SKM-1 treated with dmso at 0.1 percent for 144 hours (cell line): ENCODE results near the gene COMTD1.

Experiments
- DNase-seq: peaks from one replicate; lab custom pipeline; 2025; ENCODE audit not compliant: unreplicated experiment; lab: John Stamatoyannopoulos, UW

COMTD1 gene

DNA sequence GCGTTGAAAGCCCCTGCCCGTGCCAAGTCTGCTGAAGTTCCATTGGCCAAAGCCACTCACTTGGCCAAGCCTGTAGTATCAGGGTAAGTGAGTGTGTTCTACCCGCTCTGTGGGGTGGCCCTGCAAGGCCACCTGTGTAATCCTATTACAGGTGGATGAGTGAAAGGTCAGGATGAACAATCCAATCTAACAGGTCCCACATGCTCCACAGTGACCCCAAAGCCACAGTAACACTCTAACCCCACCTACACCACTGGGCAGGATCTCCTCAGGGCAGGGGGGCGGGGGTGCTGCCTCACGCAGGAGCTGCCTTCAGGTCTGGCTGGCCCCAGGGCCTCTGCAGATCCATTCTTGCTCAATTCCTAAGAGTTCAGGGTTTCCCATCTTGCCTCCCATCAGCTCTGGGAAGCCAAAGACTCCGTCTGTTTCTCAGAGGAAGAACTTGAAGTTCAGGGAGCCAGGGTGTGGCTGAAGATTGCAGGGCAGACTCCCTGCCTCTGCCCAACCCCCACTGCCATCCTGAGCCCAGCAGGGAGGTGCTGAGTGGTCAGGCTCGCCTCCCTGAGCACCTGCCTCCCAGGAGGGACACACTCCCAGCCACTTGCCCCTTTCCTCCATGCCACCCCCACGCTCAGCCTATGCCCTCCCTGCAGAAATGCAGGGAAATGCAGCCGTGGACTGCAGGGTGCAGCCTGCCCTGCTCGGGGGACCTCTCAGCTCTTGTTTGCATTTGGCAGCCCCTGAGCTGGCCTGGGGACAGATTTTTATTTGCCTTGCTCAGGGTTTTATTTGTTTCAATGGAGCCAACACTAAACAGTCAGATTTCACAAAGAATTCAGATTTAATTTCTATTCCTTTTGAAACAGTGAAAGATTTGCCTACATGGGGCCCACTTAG, 9.8 kb upstream of the COMTD1 start:
- DNase-seq = no peak

GRCh38 chr10:75244487-75245353, 9.0 kb upstream of the COMTD1 start:
- DNase-seq = no peak

DNA sequence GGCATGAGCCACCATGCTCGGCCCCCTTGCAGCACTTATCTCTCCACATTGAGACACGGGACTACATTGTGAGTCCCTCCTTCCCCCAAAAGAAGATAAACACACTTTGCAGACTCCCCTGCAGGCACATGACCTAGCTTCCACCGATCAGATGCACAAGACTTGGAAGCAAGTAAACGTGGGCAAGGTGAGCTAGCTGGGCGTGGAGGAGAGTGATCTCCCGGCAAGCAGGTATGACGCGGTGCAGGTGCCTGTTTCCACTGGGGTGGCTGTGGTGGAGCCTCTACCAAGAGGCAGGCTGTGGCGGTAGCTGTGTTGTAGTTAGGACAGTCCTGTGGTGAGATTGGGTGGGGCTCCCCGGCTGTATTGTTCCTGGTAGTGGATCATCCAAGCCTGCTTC, 7.7 kb upstream of the COMTD1 start:
- no peak for DNase-seq

- DNase-seq = no peak
Observed at GRCh38 chr10:75240329-75241076, 4.7 kb upstream of the COMTD1 start.

- DNase-seq = no peak
Observed at GRCh38 chr10:75239096-75239790, 3.5 kb upstream of the COMTD1 start.

GRCh38 chr10:75238182-75239095, 2.7 kb upstream of the COMTD1 start:
- no peak for DNase-seq

- DNase-seq = no peak
Observed at GRCh38 chr10:75236178-75236825, 545 bp upstream of the COMTD1 start.

DNA sequence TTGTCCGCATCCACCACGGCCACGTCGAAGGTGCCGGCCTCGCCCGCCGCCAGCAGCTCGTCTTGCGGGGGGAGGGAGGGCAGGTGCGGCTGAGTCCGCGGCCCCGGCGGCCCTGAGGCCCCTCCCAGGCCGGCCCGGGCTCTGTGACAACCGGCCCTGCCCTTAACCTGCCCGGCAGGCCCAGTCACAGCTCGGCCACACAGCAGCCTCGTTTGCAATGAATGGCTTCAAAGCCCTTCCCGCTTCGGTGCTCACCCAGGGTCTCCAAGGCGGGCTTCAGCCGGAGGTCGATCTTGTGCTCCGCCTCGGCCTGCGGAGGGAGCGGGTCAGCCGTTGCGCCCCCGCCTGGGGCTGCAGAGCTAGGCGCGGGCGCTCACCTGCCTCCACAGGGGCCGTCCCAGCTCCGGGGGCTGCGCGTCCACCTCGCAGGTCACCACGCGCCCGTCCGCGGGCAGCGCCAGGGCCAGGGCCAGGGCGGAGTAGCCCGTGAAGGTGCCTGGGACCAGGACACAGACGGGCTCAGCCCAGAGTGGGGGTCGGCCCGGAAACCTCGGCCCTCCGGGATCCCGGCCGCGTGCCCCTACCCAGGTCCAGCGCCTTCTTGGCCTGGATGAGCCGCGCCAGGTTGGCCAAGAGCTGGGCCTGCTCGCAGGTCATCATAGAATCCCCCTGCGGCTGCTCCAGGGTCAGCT, 928 bp downstream of the COMTD1 start:
- DNase-seq = no peak

DNA sequence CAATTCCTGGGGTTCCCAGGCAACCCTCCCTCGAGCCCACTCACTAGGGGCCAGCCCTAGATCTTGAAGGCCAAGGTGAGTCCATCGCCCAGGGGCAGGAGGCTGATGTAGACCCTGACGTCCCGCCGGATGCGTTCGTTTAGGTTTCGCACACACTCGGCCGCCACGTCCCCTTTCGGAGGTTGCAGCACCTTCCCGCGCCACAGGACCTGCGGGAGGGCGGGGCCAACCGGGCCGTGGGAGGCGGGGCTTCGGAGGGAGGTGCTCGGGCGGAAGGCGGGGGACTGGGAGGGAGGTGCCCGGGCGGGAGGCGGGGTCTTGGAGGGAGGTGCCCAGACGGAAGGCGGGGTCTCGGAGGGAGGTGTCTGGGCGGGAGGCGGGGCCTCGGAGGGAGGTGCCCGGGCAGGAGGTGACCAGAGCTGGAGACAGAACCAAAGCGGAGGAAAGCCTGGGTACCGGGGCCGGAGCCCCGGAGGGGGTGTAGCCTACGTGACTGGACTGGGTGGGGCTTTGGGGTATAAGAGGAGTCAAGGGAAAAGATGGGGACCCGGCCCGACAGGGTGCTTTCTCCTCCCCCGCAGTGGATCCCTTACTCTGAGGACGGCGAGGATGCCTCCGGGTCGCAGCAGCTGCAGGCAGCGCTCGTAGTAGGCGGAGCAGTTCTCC, 1.6 kb downstream of the COMTD1 start:
- DNase-seq = peak; percentile 13

- no peak for DNase-seq
Observed at GRCh38 chr10:75233444-75234016, 2.2 kb downstream of the COMTD1 start.

DNA sequence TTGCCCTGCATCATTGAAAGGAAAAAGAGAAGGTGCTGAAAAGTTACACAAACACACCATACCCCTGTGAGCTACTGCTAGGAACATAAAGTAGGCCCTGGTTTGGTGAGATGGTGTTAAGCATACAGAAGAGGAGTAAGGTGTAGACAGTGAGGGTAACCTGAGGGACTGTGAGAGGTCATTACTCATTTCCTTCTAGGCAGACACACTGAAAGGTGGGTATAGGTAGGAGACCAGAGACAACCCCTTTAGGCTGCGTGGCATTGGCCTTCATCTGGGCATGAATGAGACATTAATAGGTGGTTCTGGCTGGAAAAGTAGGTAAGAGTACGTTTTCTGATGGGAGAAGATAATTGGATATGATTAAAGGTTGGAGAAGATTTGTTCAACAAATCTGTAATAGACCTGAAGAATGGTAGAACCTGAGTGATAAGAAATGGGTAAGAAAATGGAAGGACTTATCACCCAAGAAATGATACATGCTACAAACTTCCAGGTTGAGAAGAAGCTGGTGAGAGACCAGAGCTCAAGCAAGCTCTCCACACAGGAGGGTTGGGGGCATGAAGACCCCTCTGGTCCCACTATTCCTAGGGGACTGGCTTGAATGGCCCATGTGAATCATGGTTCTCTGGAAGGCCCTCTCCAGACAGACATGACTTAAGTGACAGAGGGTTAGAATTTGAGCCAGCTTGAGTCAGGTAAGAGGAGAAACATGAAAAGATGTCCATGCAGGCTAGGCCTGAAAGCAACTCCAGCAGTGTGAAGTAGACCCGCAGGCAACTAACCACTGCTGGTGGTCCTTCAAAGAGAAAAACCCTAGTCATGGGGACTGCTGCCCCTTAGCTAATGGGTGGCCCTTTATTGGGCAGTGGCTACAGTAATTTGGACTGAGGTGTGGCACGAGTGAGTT, 3.8 kb downstream of the COMTD1 start:
- no peak for DNase-seq

GRCh38 chr10:75230600-75231038, 5.1 kb downstream of the COMTD1 start:
- DNase-seq = peak; percentile 76

DNA sequence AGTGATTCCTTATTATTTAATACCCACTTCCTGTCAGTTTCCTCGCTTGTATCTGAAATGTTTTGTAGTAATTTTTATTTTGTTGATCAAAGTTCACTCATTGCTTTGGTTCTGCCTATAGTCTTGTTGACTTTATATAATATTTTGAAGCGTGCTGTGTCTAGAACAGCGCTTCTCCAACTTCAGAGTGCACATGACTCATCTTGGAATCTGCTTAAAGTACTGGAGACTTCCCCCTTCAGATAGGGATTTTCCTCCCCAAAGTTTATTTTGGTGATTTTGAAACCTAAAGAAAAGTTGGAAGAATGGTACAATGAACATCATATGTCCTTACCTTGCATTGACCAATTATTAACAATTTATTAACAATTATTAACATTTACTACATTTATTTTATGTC, 5.8 kb downstream of the COMTD1 start:
- no peak for DNase-seq

GRCh38 chr10:75228834-75229233, 6.9 kb downstream of the COMTD1 start:
- DNase-seq = no peak

DNA sequence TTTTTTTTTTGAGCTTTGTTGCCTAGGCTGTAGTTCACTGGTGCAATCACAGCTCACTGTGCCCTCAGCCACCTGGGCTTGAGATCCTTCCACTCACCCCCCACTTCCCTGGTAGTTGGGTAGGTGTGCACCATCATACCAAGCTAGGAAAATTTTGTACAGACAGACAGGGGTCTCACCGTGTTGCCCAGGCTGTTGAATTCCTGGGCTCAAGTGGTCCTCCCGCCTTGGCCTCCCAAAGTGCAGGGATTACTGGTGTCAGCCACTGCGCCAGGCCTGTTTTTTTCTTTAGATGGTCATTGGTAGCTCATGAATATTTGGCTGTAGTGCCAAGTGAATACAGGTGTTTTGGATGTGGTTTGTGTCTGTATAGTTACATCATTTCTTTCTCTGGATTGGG, 7.5 kb downstream of the COMTD1 start:
- no peak for DNase-seq

GRCh38 chr10:75226656-75227055, 9.1 kb downstream of the COMTD1 start:
- no peak for DNase-seq

- no peak for DNase-seq
Observed at GRCh38 chr10:75226095-75226494, 9.7 kb downstream of the COMTD1 start.
